HepG2 (cell line): ENCODE measurements around the gene BAIAP2L1. TPM values are rescaled to one million over a fixed set of nuclear protein-coding genes. Genes with fewer than 3 reads are reported as not detected.

Experiments used
- CENPX ChIP-seq: sonication (generic); formaldehyde crosslinking; IDR thresholded peaks from 2 replicates; pipeline ENCODE4 v1.9.0; 2021; ENCODE audit warnings: mild to moderate bottlenecking, missing genetic modification reagents, moderate library complexity
- EHMT2 ChIP-seq: fragments of 200-600 bp; sonication (generic); IDR thresholded peaks from 2 replicates; pipeline ENCODE4 v1.7.0; 2017; ENCODE audit warnings: antibody characterized with exemption, low read depth, low read length, borderline replicate concordance
- GTF3A ChIP-seq: sonication (generic); formaldehyde crosslinking; conservative IDR thresholded peaks from 2 replicates; pipeline ENCODE4 v1.4.0; 2020; ENCODE audit warnings: mild to moderate bottlenecking, missing genetic modification reagents
- HOXD1 ChIP-seq: sonication (generic); formaldehyde crosslinking; IDR thresholded peaks from 2 replicates; pipeline ENCODE4 v1.5.0; 2020; ENCODE audit warnings: missing genetic modification reagents
- LCORL ChIP-seq, 2 experiments: fragments of 450-650 bp in 1 of 2; sonication (generic) in 1 of 2; formaldehyde crosslinking in 1 of 2; IDR thresholded peaks; 2 replicates each; pipeline versions ENCODE4 v1.5.0 to v1.6.1; 2017 to 2020; ENCODE audit warnings: antibody characterized with exemption in 1 of 2, missing genetic modification reagents in 1 of 2
- NFE2 ChIP-seq: sonication (generic); formaldehyde crosslinking; IDR thresholded peaks from 2 replicates; pipeline ENCODE4 v1.4.0; 2020; ENCODE audit warnings: missing genetic modification reagents
- NFYB ChIP-seq: sonication (generic); formaldehyde crosslinking; IDR thresholded peaks from 2 replicates; pipeline ENCODE4 v1.4.0; 2020; ENCODE audit warnings: missing genetic modification reagents
- NR2F2 ChIP-seq: IDR thresholded peaks from 2 replicates; pipeline ENCODE4 v1.6.1; 2012; ENCODE audit warnings: low read depth, inconsistent platforms, borderline replicate concordance
- PAXIP1 ChIP-seq: sonication (generic); formaldehyde crosslinking; conservative IDR thresholded peaks from 2 replicates; pipeline ENCODE4 v1.4.0; 2020; ENCODE audit warnings: mild to moderate bottlenecking, missing genetic modification reagents, moderate library complexity
- SMAD1 ChIP-seq: sonication (generic); formaldehyde crosslinking; IDR thresholded peaks from 2 replicates; pipeline ENCODE4 v1.4.0; 2020; ENCODE audit warnings: missing genetic modification reagents, low read depth, mild to moderate bottlenecking, borderline replicate concordance
- SOX5 ChIP-seq: IDR thresholded peaks from 2 replicates; pipeline ENCODE4 v1.6.1; 2016; ENCODE audit warnings: borderline replicate concordance
- ZFAT ChIP-seq: sonication (generic); formaldehyde crosslinking; conservative IDR thresholded peaks from 2 replicates; pipeline ENCODE4 v1.8.1; 2023; ENCODE audit warnings: missing genetic modification reagents, inconsistent platforms
- ZFY ChIP-seq: sonication (generic); formaldehyde crosslinking; IDR thresholded peaks from 2 replicates; pipeline ENCODE4 v1.4.0; 2020; ENCODE audit warnings: missing genetic modification reagents
- ZHX1 ChIP-seq: sonication (generic); formaldehyde crosslinking; IDR thresholded peaks from 2 replicates; pipeline ENCODE4 v1.8.1; 2022; ENCODE audit warnings: low read depth, mild to moderate bottlenecking, missing genetic modification reagents
- ZIK1 ChIP-seq: sonication (generic); formaldehyde crosslinking; IDR thresholded peaks from 2 replicates; pipeline ENCODE4 v1.5.0; 2020; ENCODE audit warnings: mild to moderate bottlenecking, low read depth, missing genetic modification reagents, borderline replicate concordance
- ZNF232 ChIP-seq: sonication (generic); formaldehyde crosslinking; IDR thresholded peaks from 2 replicates; pipeline ENCODE4 v1.4.0; 2020; ENCODE audit warnings: missing genetic modification reagents, borderline replicate concordance
- ZNF451 ChIP-seq: sonication (generic); formaldehyde crosslinking; IDR thresholded peaks from 2 replicates; pipeline ENCODE4 v1.5.0; 2020; ENCODE audit warnings: mild to moderate bottlenecking, missing genetic modification reagents
- ZNF501 ChIP-seq: sonication (generic); formaldehyde crosslinking; IDR thresholded peaks from 2 replicates; pipeline ENCODE4 v1.5.1; 2020; ENCODE audit warnings: mild to moderate bottlenecking, moderate library complexity, missing genetic modification reagents
- ZNF749 ChIP-seq: sonication (generic); formaldehyde crosslinking; IDR thresholded peaks from 2 replicates; pipeline ENCODE4 v1.8.0; 2022; ENCODE audit warnings: mild to moderate bottlenecking, missing genetic modification reagents, moderate library complexity, borderline replicate concordance
- ZNF850 ChIP-seq: sonication (generic); formaldehyde crosslinking; conservative IDR thresholded peaks from 2 replicates; pipeline ENCODE4 v1.9.0; 2021; ENCODE audit warnings: mild to moderate bottlenecking, missing genetic modification reagents
- polyA plus RNA-seq, 8 experiments: library from polyadenylated mRNA; depleted of rRNA in 3 of 8; stranded (reverse) in 7 of 8; unstranded in 1 of 8; fragments of >200 nt; fragmentation: Illumina TruSeq in 4 of 8; extraction: Trizol in 4 of 8; gene quantifications; 2 replicates each; pipeline versions ENCODE4 v1.2.1 to v1.2.3, GENCODE V29; 2011 to 2016; ENCODE audit warnings: low read depth in 4 of 8, missing spikeins in 1 of 8, mixed read lengths in 1 of 8; ENCODE audit not compliant: insufficient read depth in 1 of 8
- total RNA-seq, 5 experiments: library from RNA; depleted of rRNA; stranded (reverse); fragments of >200 nt; fragmentation: Illumina TruSeq; extraction: Trizol; gene quantifications; 2 replicates each; pipeline ENCODE4 v1.2.3, GENCODE V29; 2016; ENCODE audit warnings: low read depth in 1 of 5
- TF ChIP-seq, protein P1 (sequence below): sonication (generic); formaldehyde crosslinking; IDR thresholded peaks from 2 replicates; pipeline ENCODE4 v1.4.0; 2020; ENCODE audit warnings: missing genetic modification reagents; ENCODE audit errors: not compliant biosample characterization

BAIAP2L1 gene
- total and polyA plus RNA-seq, 2 of the 13 experiments (the other 11 are each of a cell fraction or from before 2014, with no cell fraction given): 13.0 to 21.5 TPM

DNA sequence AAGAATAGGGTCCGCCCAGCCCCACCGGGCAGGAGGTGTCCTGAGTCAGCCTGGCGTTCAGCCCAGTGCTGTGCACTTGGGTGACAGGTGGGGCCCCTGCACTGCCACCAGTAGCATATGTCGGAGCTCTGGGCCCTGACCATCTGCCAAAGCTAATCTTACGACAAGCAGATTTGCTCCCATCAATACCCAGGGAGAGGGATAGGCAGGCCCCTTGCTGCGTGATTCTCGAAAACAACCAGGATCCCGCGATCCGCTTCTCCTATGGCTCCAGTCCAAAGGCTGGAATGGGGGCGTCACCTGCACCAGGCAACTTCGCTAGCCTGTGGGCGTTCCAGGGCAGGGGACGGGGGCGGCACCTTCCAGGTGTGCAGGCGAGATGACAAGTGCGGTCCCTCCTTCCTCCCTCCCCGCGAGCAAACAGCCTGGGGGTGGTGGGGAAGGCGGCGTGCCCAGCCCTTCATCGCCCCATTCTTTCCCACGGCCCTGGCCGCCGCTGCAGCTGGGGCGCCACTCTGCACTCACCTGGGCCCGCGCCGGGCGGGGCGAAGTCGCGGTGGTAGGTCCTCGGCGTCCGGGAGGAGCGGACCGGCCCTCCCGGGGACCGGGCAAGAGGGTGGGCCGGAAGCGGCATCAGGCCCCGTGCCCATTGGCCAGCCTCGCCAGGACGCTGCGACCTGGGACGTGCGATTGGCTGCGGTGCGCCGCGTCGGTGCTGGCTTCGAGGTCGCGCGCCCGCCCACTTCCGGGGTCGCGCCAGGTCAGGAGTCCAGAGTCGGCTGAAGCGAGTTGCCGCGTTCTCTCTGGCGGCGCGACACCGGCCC, 149.1 kb downstream of the BAIAP2L1 start, which contains the start of gene TECPR1 (continued):
- TF ChIP-seq HOXD1 (CRISPR knock-in tag) (peak; percentile 59; the same call in 1 of the 2 replicates), SMAD1 (CRISPR knock-in tag) (0 out of 2 replicates have a peak, but pooled peaks have one; percentile 51), ZHX1 (0 out of 2 replicates have a peak, but pooled peaks have one; percentile 20), PAXIP1 (peak; percentile 46; the same call in 1 of the 2 replicates), ZNF749 (CRISPR knock-in tag) (no peak), ZNF451 (CRISPR knock-in tag) (peak; percentile 93), ZFY (CRISPR knock-in tag) (peak; percentile 75), ZNF232 (CRISPR knock-in tag) (no peak), ZNF850 (CRISPR knock-in tag) (no peak), ZIK1 (peak; percentile 80; the same call in 1 of the 2 replicates), NFE2 (no peak), NR2F2 (peak; percentile 72; the same call in 1 of the 2 replicates), LCORL (IDR thresholded peaks at IDR 0.05) (no peak), LCORL (CRISPR knock-in tag; IDR thresholded peaks at IDR 0.05) (peak; percentile 73; the same call in 1 of the 2 replicates), ZFAT (CRISPR knock-in tag) (no peak), EHMT2 (no peak), NFYB (CRISPR knock-in tag) (peak; percentile 98), SOX5 (peak; percentile 42; the same call in 1 of the 2 replicates), GTF3A (CRISPR knock-in tag) (no peak; the same call in 1 of the 2 replicates), CENPX (CRISPR knock-in tag) (no peak), ZNF501 (CRISPR knock-in tag) (peak; percentile 63; the same call in 1 of the 2 replicates)
- TF ChIP-seq, protein P1, sequence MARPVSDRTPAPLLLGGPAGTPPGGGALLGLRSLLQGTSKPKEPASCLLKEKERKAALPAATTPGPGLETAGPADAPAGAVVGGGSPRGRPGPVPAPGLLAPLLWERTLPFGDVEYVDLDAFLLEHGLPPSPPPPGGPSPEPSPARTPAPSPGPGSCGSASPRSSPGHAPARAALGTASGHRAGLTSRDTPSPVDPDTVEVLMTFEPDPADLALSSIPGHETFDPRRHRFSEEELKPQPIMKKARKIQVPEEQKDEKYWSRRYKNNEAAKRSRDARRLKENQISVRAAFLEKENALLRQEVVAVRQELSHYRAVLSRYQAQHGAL (CRISPR knock-in tag): no peak
